ENCODE results near the gene TMC4. TPM values are rescaled to one million over a fixed set of nuclear protein-coding genes. Genes with fewer than 3 reads are reported as not detected.

Gene TMC4
- total RNA-seq, 1 donor from 2014 or later: 23.2 TPM

GRCh38 chr19:54193011-54193410 lies 20.1 kb upstream of the TMC4 start:
- FAIRE-seq (no peak), DNase-seq (ENCODE audit: low read depth) (no peak)
- no peaks in the 10 kb centered on the region for H3K27me3 ChIP-seq (ENCODE audit: control insufficient read depth, insufficient read depth, low read length)
- TF ChIP-seq CTCF (IDR thresholded peaks at IDR 0.05; ENCODE audit: insufficient read depth, low read length, severe bottlenecking): no peak
- H3K4me3 ChIP-seq (ENCODE audit: low read depth, low read length): no peak overlapping the region
- peaks cover 2% of the 10 kb centered on the region for H3K36me3 ChIP-seq (ENCODE audit: control insufficient read depth, insufficient read depth, low read length)

DNA sequence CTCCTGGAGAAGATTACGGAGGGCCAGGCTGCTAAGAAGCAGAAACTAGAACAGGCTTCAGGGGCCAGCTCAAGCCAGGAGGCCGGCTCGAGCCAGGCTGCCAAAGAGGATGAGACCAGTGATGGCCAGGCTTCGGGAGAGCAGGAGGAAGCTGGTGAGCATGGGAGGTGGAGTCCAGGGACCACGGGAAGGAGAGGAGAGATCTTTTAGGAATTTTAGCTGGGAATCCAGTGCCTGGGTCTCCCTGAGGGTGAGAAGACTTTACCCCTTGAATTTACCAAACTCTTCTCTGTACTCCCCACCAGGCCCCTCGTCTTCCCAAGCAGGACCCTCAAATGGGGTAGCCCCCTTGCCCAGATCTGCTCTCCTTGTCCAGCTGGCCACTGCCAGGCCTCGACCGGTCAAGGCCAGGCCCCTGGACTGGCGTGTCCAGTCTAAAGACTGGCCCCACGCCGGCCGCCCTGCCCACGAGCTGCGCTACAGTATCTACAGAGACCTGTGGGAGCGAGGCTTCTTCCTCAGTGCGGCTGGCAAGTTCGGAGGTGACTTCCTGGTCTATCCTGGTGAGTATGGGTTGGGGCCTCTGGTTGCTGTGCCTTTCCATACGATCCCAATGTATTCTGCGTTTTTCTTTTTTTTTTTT lies 19.0 kb upstream of the TMC4 start:
- Histone ChIP-seq H3K27me3 (ENCODE audit: control insufficient read depth, insufficient read depth, low read length) (no peaks in the 10 kb centered on the region), H3K4me3 (ENCODE audit: low read depth, low read length) (peak overlapping the region; percentile 82), H3K36me3 (ENCODE audit: control insufficient read depth, insufficient read depth, low read length) (peaks cover 6% of the 10 kb centered on the region)
- no peak for FAIRE-seq
- DNase-seq (ENCODE audit: low read depth): no peak
- TF ChIP-seq CTCF (IDR thresholded peaks at IDR 0.05; ENCODE audit: insufficient read depth, low read length, severe bottlenecking): no peak

- H3K36me3 ChIP-seq (ENCODE audit: control insufficient read depth, insufficient read depth, low read length): peaks cover 8% of the 10 kb centered on the region
- H3K27me3 ChIP-seq (ENCODE audit: control insufficient read depth, insufficient read depth, low read length): no peaks in the 10 kb centered on the region
- FAIRE-seq (no peak), DNase-seq (ENCODE audit: low read depth) (no peak)
- no peak for TF ChIP-seq CTCF (IDR thresholded peaks at IDR 0.05; ENCODE audit: insufficient read depth, low read length, severe bottlenecking)
- H3K4me3 ChIP-seq (ENCODE audit: low read depth, low read length): peak within 1 kb of the TSS; percentile 82
These were observed 18.3 kb upstream of the TMC4 start, which contains the start of gene TSEN34 for GRCh38 chr19:54191011-54191810. Gene TSEN34, plus strand, starts transcription at chr19:54191308. Its CDS starts 57 bp downstream, at chr19:54191365.

DNA sequence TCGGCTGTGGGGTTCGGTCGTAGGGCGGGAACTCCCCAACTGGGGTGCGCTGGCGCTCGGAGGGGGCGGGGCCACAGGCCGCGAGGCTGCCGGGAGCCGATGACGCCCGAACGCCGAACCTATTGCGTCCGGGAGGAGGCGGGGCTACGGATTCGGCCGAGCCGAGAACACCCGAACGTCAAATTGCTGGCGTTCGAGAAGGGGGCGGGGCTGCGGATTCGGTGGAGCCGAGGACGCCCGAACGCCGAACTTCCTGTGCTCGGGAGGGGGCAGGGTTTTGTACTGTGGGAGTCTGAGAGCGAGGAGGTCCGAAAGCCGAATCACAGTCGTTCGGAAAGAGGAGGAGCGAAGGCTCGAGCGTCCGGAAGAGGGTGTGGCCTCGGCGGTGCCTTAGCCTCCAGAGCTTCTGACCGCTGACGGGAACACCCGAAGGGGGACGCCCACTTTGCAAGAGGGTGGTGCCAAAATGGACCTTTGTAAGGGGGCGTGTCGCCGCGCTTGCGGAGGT lies 17.6 kb upstream of the TMC4 start:
- no peak for TF ChIP-seq CTCF (IDR thresholded peaks at IDR 0.05; ENCODE audit: insufficient read depth, low read length, severe bottlenecking)
- FAIRE-seq: no peak
- no peaks in the 10 kb centered on the region for H3K27me3 ChIP-seq (ENCODE audit: control insufficient read depth, insufficient read depth, low read length)
- peaks cover 8% of the 10 kb centered on the region for H3K36me3 ChIP-seq (ENCODE audit: control insufficient read depth, insufficient read depth, low read length)
- peak overlapping the region; percentile 82 for H3K4me3 ChIP-seq (ENCODE audit: low read depth, low read length)
- peak; percentile 97 for DNase-seq (ENCODE audit: low read depth)

GRCh38 chr19:54189735-54190502 lies 17.0 kb upstream of the TMC4 start:
- peak; percentile 99 for FAIRE-seq
- H3K36me3 ChIP-seq (ENCODE audit: control insufficient read depth, insufficient read depth, low read length): peaks cover 10% of the 10 kb centered on the region
- no peak for TF ChIP-seq CTCF (IDR thresholded peaks at IDR 0.05; ENCODE audit: insufficient read depth, low read length, severe bottlenecking)

More at GRCh38 chr19:54189735-54190502, 17.0 kb upstream of the TMC4 start:
- Histone ChIP-seq H3K4me3 (ENCODE audit: low read depth, low read length) (peak overlapping the region; percentile 82), H3K27me3 (ENCODE audit: control insufficient read depth, insufficient read depth, low read length) (no peaks in the 10 kb centered on the region)
- DNase-seq (ENCODE audit: low read depth): peak; percentile 99

All from bronchial epithelial cell (primary cell).